Endothelial cell of umbilical vein (primary cell): ENCODE measurements around the gene NME5. TPM values are rescaled to one million over a fixed set of nuclear protein-coding genes. Genes with fewer than 3 reads are reported as not detected.

Experiments
- BruUV-seq: library from RNA; stranded (reverse); fragments of 400-500 nt; replicated peaks from 2 replicates; lab custom pipeline; 2021; lab: Mats Ljungman, UMichigan
- CTCF ChIA-PET: fragments of 300-600, 350-600 bp; sonication (Branson Sonifier 250); formaldehyde crosslinking; loops from one replicate; lab custom pipeline; 2021; ENCODE audit warnings: antibody characterized with exemption, inconsistent platforms; lab: Charles Lee
- POLR2A ChIA-PET: fragments of 300-600, 350-600 bp; sonication (Branson Sonifier 250); formaldehyde crosslinking; loops from one replicate; lab custom pipeline; 2021; ENCODE audit warnings: antibody characterized with exemption, inconsistent platforms; lab: Charles Lee
- DNase-seq: peaks from one replicate; pipeline ENCODE4 v3.0.0-alpha.2; 2011; ENCODE audit warnings: low read depth, low spot score
- FAIRE-seq: peaks from 2 replicates; lab custom pipeline; 2011; peaks lifted over from hg19 to GRCh38; lab: Jason Lieb, UNC
- H2AFZ ChIP-seq: 2 replicates; pipeline ENCODE4 v1.6.0; 2012; ENCODE audit warnings: low read depth, low read length, control low read depth, inconsistent platforms
- H3K27ac ChIP-seq: 2 replicates; pipeline ENCODE4 v1.5.1; 2011; ENCODE audit warnings: low read depth, mild to moderate bottlenecking, control low read depth, low read length, moderate library complexity; ENCODE audit not compliant: insufficient read depth
- H3K27me3 ChIP-seq, 2 experiments: 2 replicates each; pipeline versions ENCODE4 v1.6.0 to v1.6.1; 2011; ENCODE audit warnings: low read length in 2 of 2, mixed read lengths in 1 of 2; ENCODE audit not compliant: control insufficient read depth in 2 of 2, insufficient read depth in 2 of 2
- H3K36me3 ChIP-seq, 2 experiments: 2 replicates in 1 of 2; 3 replicates in 1 of 2; pipeline ENCODE4 v1.5.1; 2011; ENCODE audit warnings: low read length in 2 of 2, mild to moderate bottlenecking in 1 of 2, moderate library complexity in 1 of 2; ENCODE audit not compliant: control insufficient read depth in 2 of 2, insufficient read depth in 2 of 2; ENCODE audit errors: extremely low read depth in 1 of 2
- H3K4me1 ChIP-seq: 3 replicates; pipeline ENCODE4 v1.5.1; 2011; ENCODE audit warnings: mild to moderate bottlenecking, low read length; ENCODE audit not compliant: control insufficient read depth, insufficient read depth; ENCODE audit errors: extremely low read depth
- H3K4me2 ChIP-seq: 2 replicates; pipeline ENCODE4 v1.6.1; 2011; ENCODE audit warnings: low read length, control low read depth, mixed read lengths; ENCODE audit not compliant: insufficient read depth
- H3K4me3 ChIP-seq, 3 experiments: fragments of 200-600 bp in 1 of 3; sonication (generic), shearing (Covaris generic) in 1 of 3; replicated peaks in 1 of 3; 2 replicates each; pipeline ENCODE4 v1.5.1; 2011 to 2016; ENCODE audit warnings: control low read depth in 3 of 3, low read length in 3 of 3, mild to moderate bottlenecking in 2 of 3, inconsistent platforms in 1 of 3, low read depth in 1 of 3, moderate library complexity in 1 of 3; ENCODE audit not compliant: insufficient read depth in 1 of 3
- H3K79me2 ChIP-seq: 2 replicates; pipeline ENCODE4 v1.6.0; 2012; ENCODE audit warnings: low read length, inconsistent platforms; ENCODE audit not compliant: control insufficient read depth, insufficient read depth
- H3K9ac ChIP-seq: replicated peaks from 2 replicates; pipeline ENCODE3; 2011; ENCODE audit warnings: low read length, control low read depth; ENCODE audit not compliant: insufficient read depth; ENCODE audit errors: extremely low read depth
- H3K9me1 ChIP-seq: replicated peaks from 3 replicates; pipeline ENCODE4 v1.6.0; 2011; ENCODE audit warnings: mild to moderate bottlenecking, low read length; ENCODE audit not compliant: control insufficient read depth, insufficient read depth; ENCODE audit errors: extremely low read depth
- H3K9me3 ChIP-seq: replicated peaks from 2 replicates; pipeline ENCODE4 v1.5.1; 2012; ENCODE audit warnings: low read length, inconsistent platforms; ENCODE audit not compliant: control insufficient read depth, insufficient read depth
- H4K20me1 ChIP-seq: replicated peaks from 2 replicates; pipeline ENCODE3; 2011; ENCODE audit warnings: mild to moderate bottlenecking, low read length; ENCODE audit not compliant: control insufficient read depth, insufficient read depth; ENCODE audit errors: extremely low read depth
- CTCF ChIP-seq, 2 donors: IDR thresholded peaks; 1 replicate in 1 of 2; 2 replicates in 1 of 2; pipeline ENCODE4 v1.5.1; 2011; ENCODE audit warnings: low read length in 2 of 2, mild to moderate bottlenecking in 2 of 2, moderate library complexity in 2 of 2, control low read depth in 1 of 2, inconsistent platforms in 1 of 2, low read depth in 1 of 2; ENCODE audit not compliant: insufficient read depth in 1 of 2; ENCODE audit errors: extremely low read depth in 1 of 2
- EZH2 ChIP-seq: IDR thresholded peaks from 2 replicates; pipeline ENCODE4 v1.6.1; 2012; ENCODE audit warnings: borderline replicate concordance, low read depth, mild to moderate bottlenecking, moderate library complexity, low read length, inconsistent platforms; ENCODE audit not compliant: severe bottlenecking
- FOS ChIP-seq: IDR thresholded peaks from 2 replicates; pipeline ENCODE4 v1.6.1; 2011; ENCODE audit warnings: mild to moderate bottlenecking, low read length, moderate library complexity, borderline replicate concordance; ENCODE audit not compliant: insufficient read depth
- GATA2 ChIP-seq: IDR thresholded peaks from 2 replicates; pipeline ENCODE4 v1.7.0; 2011; ENCODE audit warnings: low read depth, mild to moderate bottlenecking, moderate library complexity, mixed read lengths, low read length; ENCODE audit not compliant: insufficient read length, insufficient read depth
- JUN ChIP-seq: IDR thresholded peaks from 2 replicates; pipeline ENCODE4 v1.6.1; 2011; ENCODE audit warnings: borderline replicate concordance, low read depth; ENCODE audit not compliant: insufficient read length, insufficient read depth
- MAX ChIP-seq: IDR thresholded peaks from 2 replicates; pipeline ENCODE4 v1.6.1; 2011; ENCODE audit not compliant: insufficient read depth, insufficient read length
- MYC ChIP-seq: IDR thresholded peaks from one replicate; pipeline ENCODE4 v1.6.1; 2011; ENCODE audit warnings: mild to moderate bottlenecking, low read depth, low read length
- POLR2A ChIP-seq: IDR thresholded peaks from 2 replicates; pipeline ENCODE4 v1.6.1; 2012; ENCODE audit warnings: low read depth, mild to moderate bottlenecking, control low read depth, low read length
- POLR2AphosphoS5 ChIP-seq: IDR thresholded peaks from 2 replicates; pipeline ENCODE4 v1.6.1; 2012; ENCODE audit warnings: low read depth, mild to moderate bottlenecking, control low read depth, low read length, moderate library complexity; ENCODE audit not compliant: insufficient read depth
- dilution Hi-C: fragments of 300-500 bp; cut with MboI; formaldehyde crosslinking; loops from one replicate; pipeline ENCODE4 v1.15.0; 2019; ENCODE audit warnings: low sequenced_read_pairs; ENCODE audit not compliant: extremely low pct_ligation_motif_present
- intact Hi-C: fragments of 100-400 bp; cut with micrococcal nuclease; formaldehyde crosslinking; loops from one replicate; pipeline ENCODE4 v1.10.0; 2022
- polyA plus RNA-seq, 4 experiments: library from polyadenylated mRNA; depleted of rRNA in 3 of 4; stranded (reverse) in 3 of 4; unstranded in 1 of 4; fragments of >200 nt; gene quantifications; 2 replicates each; pipeline versions ENCODE4 v1.2.1 to v1.2.3, GENCODE V29; 2011 to 2012; ENCODE audit warnings: missing spikeins in 1 of 4
- total RNA-seq: library from RNA; stranded (reverse); gene quantifications from 2 replicates; pipeline ENCODE4 v1.2.3, GENCODE V29; 2021

The NME5 gene
- total and polyA plus RNA-seq, 2 donors (not counting 3 experiments of a cell fraction or from before 2014, with no cell fraction given) = 0.11 to 1.5 TPM

GRCh38 chr5:138105709-138106108 is 33.5 kb downstream of the NME5 start:
- dilution Hi-C loops (no loop called here), intact Hi-C loops (no loop called here)
- TF ChIP-seq GATA2 = no peak
- TF ChIP-seq JUN = no peak
- TF ChIP-seq EZH2 = no peak
- no peak for TF ChIP-seq POLR2A
- no peak for TF ChIP-seq FOS
- TF ChIP-seq MYC = no peak
- TF ChIP-seq CTCF (IDR thresholded peaks at IDR 0.05; ENCODE audit: extremely low read depth in 1 of 2, insufficient read depth in 1 of 2, low read depth in 1 of 2, low read length in 2 of 2) = no peak
- TF ChIP-seq MAX = no peak
- TF ChIP-seq POLR2AphosphoS5 = no peak
- H3K4me3 ChIP-seq = no peak overlapping the region
- no peak for FAIRE-seq
- no peaks in the 10 kb centered on the region for H3K4me1 ChIP-seq
- H3K79me2 ChIP-seq = no peaks in the 10 kb centered on the region
- ChIA-PET POLR2A (no interaction called here), CTCF (interaction anchor here (1.9 kb wide), 1 partner anchor 327 kb away, joined by 6 read pairs; no protein-coding TSS in a partner anchor)
- H3K36me3 ChIP-seq = no peaks in the 10 kb centered on the region
- BruUV-seq = no TSS peak
- no peak for DNase-seq
- no peaks in the 10 kb centered on the region for H4K20me1 ChIP-seq
- H3K9me3 ChIP-seq = no peaks in the 10 kb centered on the region
- no peak overlapping the region for H3K27ac ChIP-seq
- peaks cover 13 to 17% of the 10 kb centered on the region in 2 experiments for H3K27me3 ChIP-seq
- H3K9ac ChIP-seq = no peak overlapping the region
- H3K9me1 ChIP-seq = no peaks in the 10 kb centered on the region
- H3K4me2 ChIP-seq = no peak overlapping the region
- H2AFZ ChIP-seq = no peak overlapping the region
